ENCODE data around the gene USP11.

The USP11 gene

DNA sequence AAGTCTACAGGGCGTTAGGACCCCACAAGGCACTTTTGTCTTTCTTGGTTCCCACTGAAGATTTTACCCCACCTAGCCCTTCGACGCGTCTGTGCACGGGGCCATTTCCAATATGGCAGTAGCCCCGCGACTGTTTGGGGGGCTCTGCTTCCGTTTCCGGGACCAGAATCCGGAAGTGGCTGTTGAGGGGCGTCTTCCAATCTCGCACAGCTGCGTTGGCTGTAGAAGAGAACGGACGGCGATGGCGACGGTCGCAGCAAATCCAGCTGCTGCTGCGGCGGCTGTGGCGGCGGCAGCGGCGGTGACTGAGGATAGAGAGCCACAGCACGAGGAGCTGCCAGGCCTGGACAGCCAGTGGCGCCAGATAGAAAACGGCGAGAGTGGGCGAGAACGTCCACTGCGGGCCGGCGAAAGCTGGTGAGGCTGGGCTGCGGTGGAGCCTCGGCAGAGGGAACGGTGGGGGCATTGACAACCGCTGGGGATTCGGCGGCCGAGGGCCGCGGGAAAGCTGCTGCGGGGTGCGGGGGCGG is at the start of gene USP11:
TSS of gene USP11 (plus strand) at position 207 of the 530 bp plus-strand sequence. CDS start at position 242, 35 bp downstream.
- DNase-seq, result no peak

DNA sequence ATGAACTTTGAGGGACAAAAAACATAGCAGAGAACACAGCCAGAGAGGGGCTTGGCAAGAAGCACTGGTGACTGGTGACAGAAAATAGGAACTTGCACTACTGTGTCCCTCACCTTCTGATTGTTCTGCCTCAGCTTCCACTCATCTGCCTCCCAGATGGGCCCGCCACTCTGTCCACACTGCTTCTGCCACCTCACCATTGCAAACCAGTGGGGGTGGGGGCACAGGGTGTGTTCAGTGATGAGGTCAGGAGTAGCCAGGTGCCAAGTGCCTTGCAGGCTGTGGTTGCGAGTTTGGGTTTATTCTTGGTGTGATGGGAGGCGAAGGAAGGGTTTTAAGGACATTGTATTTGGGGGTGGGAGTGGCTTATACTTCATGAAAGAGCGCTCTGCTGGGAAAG is 48.3 kb upstream of the USP11 start:
- DNase-seq, result no peak

DNA sequence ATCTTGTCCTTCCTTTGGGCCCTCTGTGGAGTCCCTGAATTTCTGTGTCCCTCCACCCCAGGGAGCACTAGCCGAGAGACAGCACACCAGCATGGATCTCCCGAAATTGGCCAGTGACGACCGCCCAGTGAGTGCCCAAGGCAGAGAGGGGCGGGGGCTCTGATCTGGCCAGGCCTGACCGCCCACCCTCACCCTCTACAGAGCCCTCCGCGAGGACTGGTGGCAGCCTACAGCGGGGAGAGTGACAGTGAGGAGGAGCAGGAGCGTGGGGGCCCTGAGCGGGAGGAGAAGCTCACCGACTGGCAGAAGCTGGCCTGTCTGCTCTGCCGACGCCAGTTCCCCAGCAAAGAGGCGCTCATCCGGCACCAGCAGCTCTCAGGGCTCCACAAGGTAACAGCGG is 47.6 kb upstream of the USP11 start:
- DNase-seq, result no peak

DNA sequence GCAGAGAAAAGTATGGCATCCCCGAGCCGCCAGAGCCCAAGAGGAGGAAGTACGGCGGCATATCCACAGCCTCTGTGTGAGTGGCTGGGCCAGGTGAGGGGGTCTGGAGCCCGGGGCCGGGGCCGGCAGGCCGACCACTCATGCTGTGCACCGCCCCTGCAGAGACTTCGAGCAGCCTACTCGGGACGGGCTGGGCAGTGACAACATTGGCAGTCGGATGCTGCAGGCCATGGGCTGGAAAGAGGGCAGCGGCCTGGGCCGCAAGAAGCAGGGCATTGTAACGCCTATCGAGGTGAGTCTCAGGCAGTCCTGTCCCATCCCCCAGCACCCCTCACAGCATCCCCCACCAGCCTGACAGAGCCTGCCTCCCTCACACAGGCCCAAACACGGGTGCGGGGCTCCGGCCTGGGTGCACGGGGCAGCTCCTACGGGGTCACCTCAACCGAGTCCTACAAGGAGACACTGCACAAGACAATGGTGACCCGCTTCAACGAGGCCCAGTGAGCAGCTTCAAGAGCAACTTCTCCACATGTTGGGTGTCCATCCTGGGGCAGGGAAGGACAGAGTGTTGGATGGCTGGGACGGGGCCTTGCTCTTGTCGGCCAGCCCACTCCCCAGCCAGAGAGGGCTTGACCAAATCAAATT is 46.6 kb upstream of the USP11 start:
- no peak for DNase-seq

DNA sequence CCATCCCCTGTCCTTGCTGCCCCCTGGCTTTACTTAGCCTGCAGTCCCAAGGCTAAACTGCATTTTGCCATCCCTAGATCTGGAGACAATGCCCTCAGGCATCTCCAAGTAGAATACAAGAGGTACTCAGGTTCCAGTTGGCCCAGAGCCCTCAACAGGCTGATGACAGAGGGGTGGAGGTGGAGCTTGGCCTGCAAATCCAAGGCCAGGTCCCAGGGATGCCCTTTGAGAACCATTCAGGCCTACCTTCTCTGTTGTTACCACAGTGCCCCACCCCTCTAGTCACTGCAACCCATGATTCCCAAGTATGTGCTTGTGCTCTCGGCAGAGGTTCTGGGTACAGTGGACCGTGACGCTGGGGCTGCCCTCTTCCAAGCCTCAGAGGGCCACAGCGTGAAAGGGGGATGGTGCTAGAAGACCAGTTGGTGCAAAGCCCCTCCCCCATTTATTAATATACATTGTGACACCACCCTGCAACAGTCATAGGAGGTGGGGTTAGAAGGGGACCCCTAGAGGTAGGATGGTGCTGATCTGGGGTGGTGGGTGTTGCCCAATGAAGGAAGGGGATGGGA is 45.6 kb upstream of the USP11 start:
- no peak for DNase-seq

DNA sequence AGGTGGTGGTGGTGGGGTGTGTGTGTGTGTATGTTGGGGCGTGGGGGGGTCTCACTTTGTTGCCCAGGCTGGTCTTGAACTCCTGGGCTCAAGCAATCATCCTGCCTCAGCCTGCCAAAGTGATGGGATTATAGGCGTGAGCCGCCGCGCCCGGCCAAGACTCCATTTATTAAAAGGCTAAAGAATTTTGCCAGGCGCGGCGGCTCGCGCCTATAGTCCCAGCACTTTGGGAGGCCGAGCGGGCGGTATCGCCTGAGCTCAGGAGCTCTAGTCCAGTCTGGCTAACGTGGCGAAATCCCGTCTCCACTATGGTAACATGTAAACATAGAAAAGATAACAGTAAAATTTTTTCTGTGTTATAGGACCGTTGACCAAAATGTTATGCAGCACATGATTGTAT is 42.9 kb upstream of the USP11 start:
- DNase-seq, result no peak

DNA sequence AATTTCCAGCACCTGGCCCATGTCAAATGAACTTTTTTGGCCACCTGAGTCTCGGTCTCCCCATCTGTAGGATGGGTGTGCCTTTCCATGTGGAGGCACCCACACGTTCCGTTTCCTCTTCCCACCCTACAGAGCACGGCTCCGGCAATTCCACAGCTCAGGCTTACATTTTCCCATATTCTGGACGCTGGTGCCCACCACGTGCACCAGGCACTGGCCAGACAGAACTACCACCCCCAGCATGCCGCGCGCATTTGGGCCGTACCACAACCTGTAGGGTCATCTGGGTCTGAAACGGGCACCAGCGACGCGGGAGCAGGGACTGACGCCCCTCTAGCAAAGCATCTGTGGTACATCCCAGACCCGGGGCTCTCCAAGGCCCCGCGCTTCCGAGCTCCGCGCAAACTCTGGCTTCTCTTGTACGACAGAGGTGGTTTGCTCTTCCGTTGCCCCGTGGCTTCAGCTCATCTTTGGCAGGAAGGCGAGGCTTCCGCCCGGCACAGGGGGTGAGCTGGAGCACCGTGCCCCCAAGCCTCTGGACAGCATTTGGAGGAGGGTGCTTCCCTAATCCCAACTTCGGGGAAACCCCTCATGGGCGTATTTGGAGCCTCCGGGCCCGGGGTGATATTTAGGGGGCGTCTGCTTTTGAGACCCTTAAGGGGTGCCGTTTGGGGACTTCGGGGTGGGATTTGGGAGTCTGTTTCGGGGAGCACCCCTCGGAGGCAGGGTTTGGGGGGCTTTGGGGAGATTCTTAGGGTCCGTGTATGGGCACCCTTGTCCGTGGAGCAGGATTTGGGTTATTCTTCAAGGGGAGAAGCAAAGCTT is 42.2 kb upstream of the USP11 start:
- DNase-seq, result peak; percentile 54

DNA sequence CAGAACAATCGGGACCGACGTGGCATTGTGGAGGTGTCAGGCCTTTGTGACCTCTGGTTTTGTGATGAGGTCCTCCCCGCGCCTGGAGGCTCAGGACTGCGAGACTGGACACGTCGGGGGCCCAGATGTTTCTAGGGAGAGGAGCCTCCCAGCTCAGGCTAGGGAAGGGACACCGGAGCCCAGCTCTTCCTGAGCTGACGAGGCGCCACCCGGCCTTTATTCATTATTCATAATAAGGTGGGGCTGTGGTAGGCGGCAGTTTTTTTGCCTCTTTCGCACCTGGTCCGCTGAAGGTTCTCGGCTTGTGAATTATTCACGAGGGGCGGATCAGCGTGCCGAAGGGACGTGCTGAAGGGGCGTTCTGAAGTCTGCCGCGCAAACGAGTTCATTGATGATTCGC is 41.5 kb upstream of the USP11 start:
- DNase-seq, result no peak

DNA sequence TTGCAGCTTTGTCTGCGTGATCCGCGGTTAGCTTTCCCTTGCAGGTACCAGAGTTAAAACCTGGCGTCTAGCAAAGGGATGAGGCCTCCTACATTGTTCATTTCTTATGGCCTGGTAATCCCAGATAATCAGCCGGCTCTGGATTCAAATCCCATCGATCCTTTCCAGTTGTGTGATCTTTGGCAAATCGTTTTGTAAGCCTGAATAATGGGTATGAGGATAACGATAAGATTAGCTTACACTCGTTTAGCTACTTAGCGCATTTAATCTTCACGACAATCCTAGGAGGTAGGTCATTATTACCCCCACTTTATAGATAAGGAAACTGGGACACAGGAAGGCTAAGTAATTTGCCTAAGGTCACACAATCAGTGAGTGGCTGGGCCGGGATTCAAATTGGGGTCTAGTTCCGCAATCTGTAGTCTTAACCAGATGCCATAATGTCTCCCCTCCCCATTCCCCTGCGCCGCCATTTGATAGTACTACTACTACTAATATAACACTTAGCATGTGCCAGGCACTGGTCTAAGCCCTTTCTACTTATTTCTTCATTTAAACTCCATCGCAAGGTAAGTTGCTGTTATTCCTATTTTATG is 40.9 kb upstream of the USP11 start:
- no peak for DNase-seq

DNA sequence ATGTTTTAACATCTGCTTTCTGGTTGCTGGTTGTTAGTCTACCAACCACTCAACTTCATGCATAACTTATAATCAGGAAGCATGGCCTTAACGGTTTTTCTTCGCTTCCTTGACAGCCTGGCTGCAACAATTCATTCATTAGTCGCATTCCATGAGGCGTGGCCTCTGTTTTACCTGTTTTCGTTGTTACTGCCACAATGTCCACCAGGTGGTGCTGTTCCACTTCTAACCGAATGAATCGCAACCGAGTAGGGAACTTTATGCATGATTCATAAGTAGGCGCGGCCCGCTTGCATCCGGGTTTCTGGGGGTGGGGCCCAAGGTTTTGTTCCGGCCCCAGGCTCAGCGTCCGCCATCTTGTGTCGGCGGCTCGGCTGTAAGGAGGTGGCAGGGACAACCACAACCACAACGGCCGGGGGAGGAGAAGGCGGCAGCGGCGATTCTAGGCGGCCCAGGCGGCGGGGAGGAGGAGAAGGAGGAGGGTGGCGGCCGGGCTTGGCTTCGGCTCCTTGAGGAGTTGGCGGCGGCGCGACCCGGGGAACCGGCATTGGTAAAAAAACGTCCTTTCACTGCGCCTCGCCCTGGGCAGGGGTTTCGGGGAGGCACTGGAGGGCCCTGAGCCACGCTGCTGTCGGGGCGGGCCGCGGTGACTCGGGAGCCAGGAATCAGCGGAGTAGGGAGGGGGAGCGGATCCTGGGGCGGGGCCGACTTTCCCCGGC is 39.2 kb upstream of the USP11 start, which contains the start of gene UBA1:
TSS of gene UBA1 (plus strand) at position 355 of the 719 bp plus-strand sequence. CDS start 4,974 bp downstream, outside the sequence.
- DNase-seq, result peak; percentile 67

DNA sequence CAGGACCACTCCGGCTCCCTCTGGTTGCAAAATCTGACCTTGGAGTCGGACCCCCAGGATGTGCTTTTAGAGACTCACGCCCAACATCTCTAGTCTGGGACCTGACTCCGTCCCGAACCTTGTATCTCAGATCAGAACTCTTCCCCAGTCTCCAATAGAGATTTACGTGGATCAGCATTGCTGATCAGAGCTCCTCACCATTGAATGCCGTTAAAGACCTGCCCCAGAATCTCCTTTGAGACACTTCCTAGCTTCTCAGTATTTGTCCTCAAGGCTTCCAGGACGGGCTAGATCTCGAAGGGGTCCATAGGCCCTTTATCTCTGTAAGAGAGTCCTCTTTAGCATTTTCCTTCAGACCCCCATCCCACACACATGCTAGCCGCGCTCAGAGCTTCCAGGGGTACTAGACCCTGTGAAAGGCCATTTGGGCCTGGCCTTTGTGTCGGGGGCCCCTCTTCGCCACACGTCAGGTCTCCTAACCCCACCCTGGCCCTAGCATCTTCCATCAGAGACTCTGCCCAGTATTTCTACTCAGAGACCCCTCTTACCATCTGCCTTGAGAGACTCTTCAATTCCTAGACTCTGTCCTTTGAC is 38.5 kb upstream of the USP11 start:
- DNase-seq, result no peak

DNA sequence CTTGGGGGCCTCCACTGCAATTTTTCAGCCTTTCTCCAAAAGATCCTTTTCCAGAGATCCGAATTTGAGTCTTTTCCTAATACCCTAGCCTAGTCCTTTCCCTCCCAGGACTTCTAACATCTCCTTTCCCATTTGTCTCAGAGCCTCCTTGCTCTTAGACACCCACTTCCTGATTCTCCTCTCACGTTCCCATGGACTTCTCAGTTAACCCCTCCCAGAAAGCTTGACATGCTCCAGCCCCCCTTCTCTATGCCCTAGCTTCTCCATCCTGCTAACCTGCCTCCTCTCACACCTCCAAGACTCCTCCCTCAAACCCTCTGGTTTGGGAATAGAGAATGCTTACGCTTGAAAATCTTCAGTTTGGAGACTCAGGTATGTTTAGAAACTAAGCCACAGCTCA is 36.7 kb upstream of the USP11 start:
- DNase-seq, result no peak

DNA sequence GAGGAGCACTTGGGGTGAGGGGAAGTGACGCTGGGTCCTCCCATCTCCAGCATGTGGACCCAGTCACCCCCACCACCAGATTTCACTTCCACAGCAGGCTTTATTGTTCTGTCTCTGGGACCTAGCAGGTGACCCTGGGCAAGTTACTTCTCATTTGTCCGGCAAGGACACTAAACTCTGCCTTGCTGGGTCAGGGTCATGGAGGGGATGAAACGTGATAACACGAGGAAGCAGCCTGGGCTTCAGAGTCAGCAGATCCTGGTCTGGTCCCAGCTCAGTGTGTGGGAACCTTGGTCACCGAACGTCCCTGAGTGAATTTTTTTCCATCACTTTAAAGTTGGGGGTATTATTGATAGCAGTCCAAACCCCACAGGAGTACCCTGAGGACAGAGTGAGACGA is 35.3 kb upstream of the USP11 start:
- DNase-seq, result no peak

DNA sequence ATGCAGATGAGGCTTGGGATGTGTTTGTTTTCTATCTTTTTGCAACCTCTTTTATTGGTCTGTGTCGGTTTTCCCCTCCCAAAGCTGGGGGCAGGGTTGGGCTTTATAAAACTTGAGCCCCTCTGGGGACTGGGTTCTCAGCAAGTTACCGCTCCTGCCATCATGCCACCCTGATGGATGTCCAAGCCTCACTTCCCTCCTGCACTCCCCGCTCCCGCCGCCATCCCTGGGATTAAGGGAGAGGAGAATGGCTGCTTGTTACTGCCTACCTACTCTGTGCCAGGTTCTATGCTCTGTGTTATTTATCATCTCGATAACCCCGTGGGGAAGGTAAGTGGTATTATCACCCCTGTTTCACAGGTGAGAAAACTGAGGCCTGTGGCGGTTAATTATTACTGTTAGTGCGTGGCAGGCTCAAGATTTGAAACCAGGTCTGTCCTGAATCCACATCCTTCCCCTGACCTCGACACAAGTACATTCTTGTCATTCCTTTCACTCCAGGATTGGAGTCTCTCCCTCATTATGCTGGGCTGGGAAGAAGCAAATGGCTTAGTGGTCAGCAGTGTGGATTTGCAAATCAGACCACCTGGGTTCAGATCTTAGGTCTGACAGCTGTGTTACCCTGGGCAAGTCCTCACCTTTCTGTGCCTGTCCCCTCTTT is 34.7 kb upstream of the USP11 start:
- no peak for DNase-seq

DNA sequence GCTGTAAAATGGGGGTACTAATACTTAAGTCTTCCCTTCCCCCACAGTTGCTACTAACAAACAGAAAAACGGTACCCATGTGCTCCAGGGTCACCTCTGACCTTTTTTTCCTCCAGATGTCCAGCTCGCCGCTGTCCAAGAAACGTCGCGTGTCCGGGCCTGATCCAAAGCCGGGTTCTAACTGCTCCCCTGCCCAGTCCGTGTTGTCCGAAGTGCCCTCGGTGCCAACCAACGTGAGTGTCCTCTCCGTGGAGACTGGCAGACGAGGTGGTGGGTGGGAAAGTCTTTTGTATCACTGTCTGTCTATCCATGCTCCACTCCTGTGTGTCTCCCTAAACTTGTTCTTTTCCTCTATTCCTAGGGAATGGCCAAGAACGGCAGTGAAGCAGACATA is 34.1 kb upstream of the USP11 start:
- DNase-seq, result no peak

DNA sequence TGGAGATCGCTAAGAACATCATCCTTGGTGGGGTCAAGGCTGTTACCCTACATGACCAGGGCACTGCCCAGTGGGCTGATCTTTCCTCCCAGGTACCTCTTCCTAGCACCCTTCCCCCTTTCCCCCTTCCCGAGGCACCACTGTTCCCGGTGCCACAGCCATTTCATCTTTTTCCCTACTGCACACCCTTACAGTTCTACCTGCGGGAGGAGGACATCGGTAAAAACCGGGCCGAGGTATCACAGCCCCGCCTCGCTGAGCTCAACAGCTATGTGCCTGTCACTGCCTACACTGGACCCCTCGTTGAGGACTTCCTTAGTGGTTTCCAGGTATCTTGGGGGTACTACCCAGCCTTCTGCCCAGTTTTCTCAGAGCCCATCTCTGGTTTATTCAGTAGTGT is 33.5 kb upstream of the USP11 start:
- no peak for DNase-seq

DNA sequence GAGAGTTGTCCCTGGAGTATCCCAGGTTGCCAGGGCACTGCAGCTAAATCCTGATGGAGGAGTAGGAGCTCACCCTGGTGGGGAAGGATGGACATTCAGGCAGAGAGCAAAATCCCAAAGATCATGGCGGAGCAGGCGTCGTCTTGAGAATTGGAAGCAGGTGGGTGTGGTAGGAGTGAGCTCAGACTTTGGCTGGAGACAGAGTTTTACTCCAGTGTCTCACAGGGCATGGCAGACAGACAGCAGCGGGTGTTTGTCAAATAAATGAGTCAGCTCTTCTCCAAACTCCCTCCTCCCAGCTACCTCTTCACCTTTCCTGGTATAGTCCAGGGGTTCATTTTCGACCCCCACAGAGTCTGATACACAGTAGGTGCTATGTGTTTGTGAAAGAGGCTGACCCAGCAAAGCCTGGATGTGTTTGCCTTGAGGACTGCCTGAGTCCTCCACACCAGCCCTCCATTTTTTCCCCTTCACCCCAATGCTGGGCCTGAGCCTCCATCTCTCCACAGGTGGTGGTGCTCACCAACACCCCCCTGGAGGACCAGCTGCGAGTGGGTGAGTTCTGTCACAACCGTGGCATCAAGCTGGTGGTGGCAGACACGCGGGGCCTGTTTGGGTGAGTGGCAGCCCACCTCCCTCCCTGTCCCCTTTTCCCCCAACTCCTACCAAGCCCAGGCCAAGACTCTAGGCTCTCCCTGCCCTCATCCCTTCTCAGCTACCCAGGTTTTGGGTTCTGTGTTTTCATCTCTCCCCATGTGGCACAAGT is 32.2 kb upstream of the USP11 start:
- DNase-seq, result no peak

DNA sequence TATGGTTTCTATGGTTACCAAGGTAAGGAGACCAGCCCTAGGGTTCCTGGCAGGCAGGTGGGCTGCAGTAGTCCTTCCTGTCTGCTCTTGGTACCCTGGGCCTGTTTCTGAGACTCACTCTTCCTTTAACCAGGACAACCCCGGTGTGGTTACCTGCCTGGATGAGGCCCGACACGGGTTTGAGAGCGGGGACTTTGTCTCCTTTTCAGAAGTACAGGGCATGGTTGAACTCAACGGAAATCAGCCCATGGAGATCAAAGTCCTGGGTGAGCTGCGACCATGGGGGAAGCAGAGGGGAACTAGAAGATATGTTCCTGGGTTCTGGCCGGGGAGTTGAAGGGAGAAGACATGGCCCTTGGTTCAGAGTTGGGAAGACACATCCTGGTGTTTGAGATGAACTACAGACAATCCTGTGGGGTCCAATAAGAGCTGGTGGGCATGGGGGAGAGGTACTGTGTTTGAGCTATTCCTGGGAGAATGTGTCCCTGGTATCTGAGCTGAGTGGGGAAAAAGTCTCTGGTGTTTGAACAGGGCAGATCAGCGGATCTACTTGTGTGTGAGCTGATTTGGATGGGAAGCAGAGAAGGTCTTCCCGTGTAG is 31.4 kb upstream of the USP11 start:
- DNase-seq, result no peak

DNA sequence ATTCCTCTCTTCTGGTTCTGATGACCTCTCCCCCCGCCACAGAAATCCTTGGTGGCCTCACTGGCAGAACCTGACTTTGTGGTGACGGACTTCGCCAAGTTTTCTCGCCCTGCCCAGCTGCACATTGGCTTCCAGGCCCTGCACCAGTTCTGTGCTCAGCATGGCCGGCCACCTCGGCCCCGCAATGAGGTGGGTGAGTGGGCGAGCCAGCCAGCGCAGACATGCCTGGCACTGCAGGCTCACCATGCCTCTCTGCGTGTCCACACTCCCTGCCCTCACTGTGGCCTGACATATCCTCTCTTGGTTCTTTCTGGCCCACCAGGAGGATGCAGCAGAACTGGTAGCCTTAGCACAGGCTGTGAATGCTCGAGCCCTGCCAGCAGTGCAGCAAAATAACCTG is 30.5 kb upstream of the USP11 start:
- DNase-seq, result no peak

DNA sequence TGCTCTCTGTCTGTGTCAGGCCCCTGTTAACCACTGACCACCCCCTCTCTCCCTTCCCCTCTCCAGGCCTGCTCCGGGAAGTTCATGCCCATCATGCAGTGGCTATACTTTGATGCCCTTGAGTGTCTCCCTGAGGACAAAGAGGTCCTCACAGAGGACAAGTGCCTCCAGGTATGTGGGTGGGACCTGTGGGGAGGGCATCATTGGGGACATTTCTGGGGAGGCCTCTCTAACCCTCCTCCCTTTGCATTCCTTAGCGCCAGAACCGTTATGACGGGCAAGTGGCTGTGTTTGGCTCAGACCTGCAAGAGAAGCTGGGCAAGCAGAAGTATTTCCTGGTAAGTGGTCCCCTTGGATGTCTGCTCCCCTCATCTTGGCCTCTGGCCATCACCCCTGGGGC is 29.9 kb upstream of the USP11 start:
- no peak for DNase-seq

DNA sequence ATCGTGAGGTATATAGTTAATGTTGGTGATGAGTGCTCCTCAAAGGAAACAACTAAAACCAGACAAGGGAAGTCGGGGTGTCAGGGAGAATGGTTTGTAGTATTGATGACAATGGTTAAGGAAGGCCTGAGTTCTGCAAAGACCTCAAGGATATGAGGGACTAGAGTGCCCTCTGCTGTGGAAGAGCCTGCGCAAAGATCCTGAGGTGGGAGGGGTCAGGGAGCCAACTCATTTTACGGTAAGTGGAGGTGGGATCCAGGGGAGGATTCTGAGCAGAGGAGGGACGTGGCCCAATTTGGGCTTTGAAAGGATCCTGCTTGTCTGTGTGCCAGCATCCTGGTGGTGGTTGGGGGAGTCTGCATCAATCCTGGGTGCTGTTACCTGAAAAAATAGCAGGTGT is 27.8 kb upstream of the USP11 start:
- no peak for DNase-seq

Measured in NCI-H2029 treated with DMSO at 0.1 percent for 48 hours (cell line).